Urothelium cell line (cell line): ENCODE data around the gene SPATA22.
"Not testable (repeated sequence)": the region's sequence is repeated elsewhere in the genome, so short reads cannot be mapped to it uniquely, and the experiment has no call there.

Source experiments
- DNase-seq: peaks from one replicate; pipeline ENCODE4 v3.0.0; 2011; ENCODE audit warnings: low spot score, mixed read lengths
- FAIRE-seq: peaks from 2 replicates; lab custom pipeline; 2011; peaks lifted over from hg19 to GRCh38; lab: Jason Lieb, UNC

Gene SPATA22

GRCh38 chr17:3471599-3471998, at the start of gene SPATA22:
SPATA22 (minus strand) TSS chr17:3471819; CDS start chr17:3469325, 2,494 bp downstream.
- FAIRE-seq, result no peak
- no peak for DNase-seq

GRCh38 chr17:3519472-3519871, 47.9 kb upstream of the SPATA22 start:
- not testable (repeated sequence) for DNase-seq, FAIRE-seq

GRCh38 chr17:3514873-3515272, 43.3 kb upstream of the SPATA22 start:
- DNase-seq (no peak), FAIRE-seq (no peak)

GRCh38 chr17:3514167-3514566, 42.5 kb upstream of the SPATA22 start:
- not testable (repeated sequence) for DNase-seq, FAIRE-seq

- FAIRE-seq, result no peak
- DNase-seq, result no peak
Observed at GRCh38 chr17:3513305-3514035, 41.9 kb upstream of the SPATA22 start.

- FAIRE-seq, result no peak
Observed at GRCh38 chr17:3512505-3513171, 41.0 kb upstream of the SPATA22 start.

GRCh38 chr17:3511852-3512504, 40.4 kb upstream of the SPATA22 start:
- FAIRE-seq, result no peak
- no peak for DNase-seq

More at GRCh38 chr17:3512505-3513171, 41.0 kb upstream of the SPATA22 start:
- DNase-seq, result peak; percentile 16

- DNase-seq (no peak), FAIRE-seq (no peak)
Observed at GRCh38 chr17:3510090-3510489, 38.5 kb upstream of the SPATA22 start.

- DNase-seq, result no peak
- FAIRE-seq, result no peak
Observed at GRCh38 chr17:3507869-3508268, 36.2 kb upstream of the SPATA22 start.

- DNase-seq, result no peak
- FAIRE-seq, result no peak
Observed at GRCh38 chr17:3507071-3507470, 35.5 kb upstream of the SPATA22 start.

GRCh38 chr17:3506054-3506453, 34.4 kb upstream of the SPATA22 start:
- no peak for FAIRE-seq
- DNase-seq, result no peak

- no peak for FAIRE-seq
- no peak for DNase-seq
Observed at GRCh38 chr17:3505008-3505407, 33.4 kb upstream of the SPATA22 start.

GRCh38 chr17:3503285-3503684, 31.7 kb upstream of the SPATA22 start:
- DNase-seq, result no peak
- no peak for FAIRE-seq

GRCh38 chr17:3502466-3502865, 30.8 kb upstream of the SPATA22 start:
- no peak for DNase-seq
- FAIRE-seq, result no peak

GRCh38 chr17:3501344-3501743, 29.7 kb upstream of the SPATA22 start:
- FAIRE-seq, result no peak
- no peak for DNase-seq

GRCh38 chr17:3497101-3497500, 25.5 kb upstream of the SPATA22 start:
- DNase-seq, result no peak
- FAIRE-seq, result no peak

GRCh38 chr17:3485481-3486068, 14.0 kb upstream of the SPATA22 start:
- no peak for DNase-seq
- FAIRE-seq, result no peak

- no peak for FAIRE-seq
- DNase-seq, result no peak
Observed at GRCh38 chr17:3482852-3483251, 11.2 kb upstream of the SPATA22 start.

- DNase-seq (no peak), FAIRE-seq (no peak)
Observed at GRCh38 chr17:3479988-3480387, 8.4 kb upstream of the SPATA22 start.

GRCh38 chr17:3475812-3476610, 4.4 kb upstream of the SPATA22 start, which contains the start of gene ASPA:
ASPA (plus strand) TSS chr17:3475997; CDS start chr17:3476160, 163 bp downstream.
- DNase-seq (no peak), FAIRE-seq (no peak)
